ENCODE measurements around the gene KMT2E. TPM values are rescaled to one million over a fixed set of nuclear protein-coding genes. Genes with fewer than 3 reads are reported as not detected.

The KMT2E gene
- total RNA-seq, 3 donors from 2014 or later: 115 to 135 (median 132) TPM

DNA sequence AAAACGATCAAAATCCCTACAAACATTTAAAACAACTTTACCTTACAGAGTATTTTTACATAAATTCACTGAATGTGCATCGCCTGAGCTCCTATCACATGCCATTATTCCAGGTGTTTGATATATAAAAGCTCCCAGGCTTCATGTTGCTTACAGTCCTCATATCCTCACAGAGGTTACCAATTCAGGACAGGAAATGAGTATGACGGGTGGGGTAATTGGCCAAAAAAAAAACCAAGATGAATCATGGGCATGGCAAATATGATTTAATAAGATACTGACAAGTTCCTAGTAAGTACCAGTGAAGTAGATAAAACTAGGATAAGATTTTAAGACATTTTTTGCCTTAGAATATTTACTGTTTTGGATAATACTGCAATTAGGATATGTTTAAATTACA is 135.8 kb downstream of the KMT2E start:
- ATAC-seq: no peak
- Histone ChIP-seq H3K9me3 (no peaks in the 10 kb centered on the region), H3K36me3 (ENCODE audit: low read depth) (no peaks in the 10 kb centered on the region), H3K4me1 (ENCODE audit: low read depth) (no peaks in the 10 kb centered on the region), H3K4me3 (no peak overlapping the region)
- TF ChIP-seq, protein P1, sequence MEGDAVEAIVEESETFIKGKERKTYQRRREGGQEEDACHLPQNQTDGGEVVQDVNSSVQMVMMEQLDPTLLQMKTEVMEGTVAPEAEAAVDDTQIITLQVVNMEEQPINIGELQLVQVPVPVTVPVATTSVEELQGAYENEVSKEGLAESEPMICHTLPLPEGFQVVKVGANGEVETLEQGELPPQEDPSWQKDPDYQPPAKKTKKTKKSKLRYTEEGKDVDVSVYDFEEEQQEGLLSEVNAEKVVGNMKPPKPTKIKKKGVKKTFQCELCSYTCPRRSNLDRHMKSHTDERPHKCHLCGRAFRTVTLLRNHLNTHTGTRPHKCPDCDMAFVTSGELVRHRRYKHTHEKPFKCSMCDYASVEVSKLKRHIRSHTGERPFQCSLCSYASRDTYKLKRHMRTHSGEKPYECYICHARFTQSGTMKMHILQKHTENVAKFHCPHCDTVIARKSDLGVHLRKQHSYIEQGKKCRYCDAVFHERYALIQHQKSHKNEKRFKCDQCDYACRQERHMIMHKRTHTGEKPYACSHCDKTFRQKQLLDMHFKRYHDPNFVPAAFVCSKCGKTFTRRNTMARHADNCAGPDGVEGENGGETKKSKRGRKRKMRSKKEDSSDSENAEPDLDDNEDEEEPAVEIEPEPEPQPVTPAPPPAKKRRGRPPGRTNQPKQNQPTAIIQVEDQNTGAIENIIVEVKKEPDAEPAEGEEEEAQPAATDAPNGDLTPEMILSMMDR (IDR thresholded peaks at IDR 0.05): no peak
- intact Hi-C loops (cut with DNase I, micrococcal nuclease): no loop called here
- no peak for DNase-seq

DNA sequence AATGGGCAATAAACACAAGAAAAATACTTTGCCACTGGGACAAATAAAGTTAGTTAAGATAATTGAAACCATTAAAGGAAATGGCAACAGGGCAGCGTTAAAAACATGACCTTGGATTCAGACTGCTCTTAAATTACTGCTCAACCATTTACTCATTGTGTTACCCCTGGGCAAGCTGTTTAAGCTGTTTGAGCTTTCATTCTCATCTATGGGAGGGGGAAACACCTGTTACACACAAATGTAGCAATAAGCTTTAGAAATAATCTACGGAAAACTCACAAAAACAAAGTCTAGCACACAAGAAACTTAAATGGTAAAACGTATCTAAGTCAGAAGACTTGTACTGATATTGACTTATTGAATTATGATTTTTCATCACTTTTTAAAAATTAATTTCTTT is 137.1 kb downstream of the KMT2E start:
- no peak overlapping the region for H3K4me3 ChIP-seq
- intact Hi-C loops (cut with DNase I, micrococcal nuclease): no loop called here
- no peaks in the 10 kb centered on the region for H3K36me3 ChIP-seq (ENCODE audit: low read depth)
- DNase-seq (no peak), ATAC-seq (no peak)
- TF ChIP-seq, protein P1 (IDR thresholded peaks at IDR 0.05): no peak
- H3K4me1 ChIP-seq (ENCODE audit: low read depth): no peaks in the 10 kb centered on the region
- H3K9me3 ChIP-seq: no peaks in the 10 kb centered on the region

DNA sequence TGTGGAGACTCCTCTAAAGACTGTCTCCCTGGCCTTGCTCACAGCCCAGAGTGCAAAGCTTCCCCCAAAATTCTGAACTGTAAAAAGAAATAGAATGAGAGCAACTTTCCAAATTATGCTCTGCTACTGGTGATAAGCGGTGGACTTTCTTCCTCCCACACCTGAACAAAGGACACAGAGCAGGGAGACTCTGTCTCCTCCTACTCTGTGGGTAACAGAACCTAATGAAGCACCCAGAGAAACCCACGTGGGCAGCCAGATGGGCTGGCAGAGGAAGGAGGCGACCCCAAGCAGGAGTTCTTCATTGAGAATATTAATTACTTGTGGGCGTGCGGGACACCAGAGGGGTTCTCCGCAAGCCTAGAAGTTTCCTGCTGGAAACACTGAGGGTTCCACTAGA is 139.5 kb downstream of the KMT2E start:
- Histone ChIP-seq H3K4me3 (no peak overlapping the region), H3K9me3 (no peaks in the 10 kb centered on the region), H3K36me3 (ENCODE audit: low read depth) (no peaks in the 10 kb centered on the region), H3K4me1 (ENCODE audit: low read depth) (no peaks in the 10 kb centered on the region)
- ATAC-seq (no peak), DNase-seq (no peak)
- intact Hi-C loops (cut with DNase I, micrococcal nuclease): no loop called here
- TF ChIP-seq, protein P1 (IDR thresholded peaks at IDR 0.05): no peak

DNA sequence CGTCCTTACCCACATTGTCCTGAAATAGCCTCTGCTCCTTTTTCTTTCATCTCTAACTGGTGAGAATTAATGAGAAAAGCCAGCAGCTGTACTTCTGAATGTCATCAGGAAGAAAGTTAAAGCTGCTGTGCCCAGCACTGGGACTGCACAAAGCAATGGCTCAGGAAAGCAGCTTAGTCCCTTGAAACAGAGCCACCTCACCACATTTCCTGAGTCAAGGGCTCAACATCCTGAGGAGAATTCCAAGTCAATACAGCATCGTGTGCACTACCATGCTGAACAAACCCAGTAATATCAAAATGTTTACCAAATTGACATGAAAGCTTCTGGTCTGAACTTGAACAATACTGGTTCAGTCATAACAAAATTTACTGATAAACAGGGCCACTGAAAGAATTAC is 140.1 kb downstream of the KMT2E start:
- no peaks in the 10 kb centered on the region for H3K9me3 ChIP-seq
- intact Hi-C loops (cut with DNase I, micrococcal nuclease): no loop called here
- H3K4me1 ChIP-seq (ENCODE audit: low read depth): no peaks in the 10 kb centered on the region
- DNase-seq (no peak), ATAC-seq (no peak)
- no peak overlapping the region for H3K4me3 ChIP-seq
- TF ChIP-seq, protein P1 (IDR thresholded peaks at IDR 0.05): no peak
- no peaks in the 10 kb centered on the region for H3K36me3 ChIP-seq (ENCODE audit: low read depth)

DNA sequence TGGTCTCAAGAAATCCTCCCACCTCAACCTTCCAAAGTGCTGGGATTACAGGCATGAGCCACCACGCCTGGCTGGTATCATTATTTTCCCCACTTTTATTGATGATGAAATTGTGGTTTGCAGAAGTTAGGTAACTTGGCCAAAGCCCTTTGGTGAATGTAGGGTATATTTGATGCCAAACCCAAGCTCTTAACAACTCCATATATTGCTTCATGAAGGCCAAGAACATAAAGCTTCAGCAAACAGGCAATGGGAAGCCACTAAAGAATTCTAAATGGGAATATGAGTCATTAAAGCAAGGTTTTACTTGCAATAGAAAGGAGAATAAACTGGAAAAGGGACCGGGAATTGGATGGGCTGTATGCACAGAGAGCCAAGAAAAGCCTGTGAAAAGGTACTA is 142.7 kb downstream of the KMT2E start:
- H3K4me1 ChIP-seq (ENCODE audit: low read depth): no peaks in the 10 kb centered on the region
- no peaks in the 10 kb centered on the region for H3K36me3 ChIP-seq (ENCODE audit: low read depth)
- ATAC-seq (no peak), DNase-seq (no peak)
- no peaks in the 10 kb centered on the region for H3K9me3 ChIP-seq
- intact Hi-C loops (cut with DNase I, micrococcal nuclease): no loop called here
- TF ChIP-seq, protein P1 (IDR thresholded peaks at IDR 0.05): no peak
- H3K4me3 ChIP-seq: no peak overlapping the region

DNA sequence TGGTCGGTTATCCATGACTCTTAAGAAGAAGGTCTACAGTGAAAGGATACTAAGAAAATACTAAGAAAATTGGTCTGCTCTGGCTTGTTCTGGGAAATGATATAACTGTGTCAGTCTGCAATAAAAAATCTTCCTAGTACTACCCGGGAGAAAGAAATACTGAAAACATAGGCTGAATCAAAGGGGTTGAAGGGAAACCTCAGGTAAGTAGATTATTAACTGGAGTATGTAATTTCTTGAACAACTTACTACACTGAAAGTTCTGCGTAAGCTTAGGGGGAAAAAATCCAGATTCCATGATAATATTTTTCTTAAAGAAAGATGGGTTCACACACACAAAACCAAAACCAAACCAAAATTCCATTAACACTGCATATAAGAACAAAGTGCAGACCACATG is 143.3 kb downstream of the KMT2E start:
- H3K4me1 ChIP-seq (ENCODE audit: low read depth): no peaks in the 10 kb centered on the region
- H3K4me3 ChIP-seq: no peak overlapping the region
- DNase-seq (no peak), ATAC-seq (no peak)
- TF ChIP-seq, protein P1 (IDR thresholded peaks at IDR 0.05): no peak
- H3K36me3 ChIP-seq (ENCODE audit: low read depth): no peaks in the 10 kb centered on the region
- intact Hi-C loops (cut with DNase I, micrococcal nuclease): no loop called here
- no peaks in the 10 kb centered on the region for H3K9me3 ChIP-seq
